Immature natural killer cell (primary cell): ENCODE results near the gene FMNL3. TPM values are rescaled to one million over a fixed set of nuclear protein-coding genes. Genes with fewer than 3 reads are reported as not detected.
"Not testable (repeated sequence)": the region's sequence is repeated elsewhere in the genome, so short reads cannot be mapped to it uniquely, and the experiment has no call there.

Experiments
- DNase-seq, 3 donors: peaks; one replicate each; pipeline ENCODE4 v3.0.0; 2022; ENCODE audit warnings: mixed read lengths in 1 of 3
- H3K27ac Mint-ChIP-seq, 6 donors: one replicate each; pipeline ENCODE4 v1.8.0; 2020; ENCODE audit warnings: mixed read lengths in 6 of 6, mild to moderate bottlenecking in 5 of 6, inconsistent platforms in 4 of 6, moderate library complexity in 3 of 6
- H3K27me3 Mint-ChIP-seq, 3 donors: one replicate each; pipeline ENCODE4 v1.8.0; 2020 to 2021; ENCODE audit warnings: low read depth in 3 of 3, mild to moderate bottlenecking in 3 of 3, mixed read lengths in 3 of 3, moderate library complexity in 3 of 3, inconsistent platforms in 1 of 3
- H3K36me3 Mint-ChIP-seq, 3 donors: one replicate each; pipeline ENCODE4 v1.8.0; 2020; ENCODE audit warnings: mixed read lengths in 3 of 3, inconsistent platforms in 2 of 3, mild to moderate bottlenecking in 2 of 3
- H3K4me1 Mint-ChIP-seq, 2 donors: one replicate each; pipeline ENCODE4 v1.8.0; 2020; ENCODE audit warnings: inconsistent platforms in 2 of 2, mild to moderate bottlenecking in 2 of 2, mixed read lengths in 2 of 2, moderate library complexity in 1 of 2
- H3K4me3 Mint-ChIP-seq, 5 donors: one replicate each; pipeline ENCODE4 v1.8.0; 2020; ENCODE audit warnings: mild to moderate bottlenecking in 5 of 5, mixed read lengths in 5 of 5, inconsistent platforms in 3 of 5, moderate library complexity in 3 of 5
- H3K9me3 Mint-ChIP-seq, 6 donors: one replicate each; pipeline ENCODE4 v1.8.0; 2020; ENCODE audit warnings: mild to moderate bottlenecking in 6 of 6, mixed read lengths in 6 of 6, inconsistent platforms in 4 of 6, moderate library complexity in 3 of 6
- polyA plus RNA-seq, 3 donors: library from polyadenylated mRNA; unstranded; fragments of 300-500 nt; fragmentation: Illumina TruSeq; gene quantifications; one replicate each; pipeline ENCODE4 v1.2.3, GENCODE V29; 2021

Gene FMNL3
- polyA plus RNA-seq, 3 donors from 2014 or later, result 11.0 to 22.7 (median 12.6) TPM

DNA sequence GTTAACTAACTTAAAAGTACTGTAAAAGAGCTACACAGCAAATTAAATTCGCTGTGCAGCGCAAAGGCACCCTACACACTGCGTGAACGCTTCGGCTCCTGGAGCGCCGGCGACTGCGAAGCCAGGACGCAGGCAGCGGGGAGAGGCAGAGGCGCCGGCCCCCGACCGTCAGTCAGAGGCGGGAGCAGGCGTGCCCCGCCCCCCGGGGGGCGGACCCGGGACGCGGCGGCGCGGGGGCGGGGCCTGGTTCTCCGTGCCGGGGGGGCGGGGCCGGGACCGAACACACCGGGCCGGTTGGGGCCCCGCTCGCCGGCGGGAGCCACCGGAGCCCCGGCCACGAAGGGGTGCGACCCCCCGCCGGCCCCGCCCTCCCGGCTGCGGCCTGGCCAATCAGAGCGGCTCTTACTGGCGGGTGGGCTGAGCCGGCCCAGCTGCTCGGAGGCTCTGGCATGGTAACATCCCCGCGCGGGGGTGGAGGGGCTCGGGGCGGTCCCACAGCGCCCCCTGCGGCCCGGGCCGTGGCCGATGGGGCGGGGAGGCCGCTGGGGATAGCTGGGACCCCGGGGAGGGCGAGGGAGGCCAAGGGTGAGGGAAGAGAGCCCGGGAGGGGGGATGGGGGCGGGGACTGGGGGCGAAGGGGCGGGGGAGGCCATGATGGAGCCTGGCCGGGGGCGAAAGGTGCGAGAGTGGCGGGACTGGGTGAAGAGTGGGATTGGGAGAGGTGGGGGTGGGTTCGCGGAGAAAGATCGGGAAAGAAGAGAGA, 83.9 kb downstream of the FMNL3 start, which contains the start of gene PRPF40B:
TSS of gene PRPF40B (plus strand) at position 420 of the 763 bp plus-strand sequence. CDS start at position 450, 30 bp downstream.
- peak; percentile 84 to 88 (median 88) for DNase-seq
- Mint-ChIP-seq H3K4me3 (peak within 1 kb of the TSS; percentile 87 to 93 (median 88)), H3K27ac (peak within 1 kb of the TSS; percentile 81 to 94 (median 91)), H3K36me3 (no peaks in the 10 kb centered on the region), H3K27me3 (peaks cover 8 to 21% (median 10%) of the 10 kb centered on the region in 3 donors), H3K4me1 (peaks cover 25 to 28% of the 10 kb centered on the region in 2 donors), H3K9me3 (no peaks in the 10 kb centered on the region)

DNA sequence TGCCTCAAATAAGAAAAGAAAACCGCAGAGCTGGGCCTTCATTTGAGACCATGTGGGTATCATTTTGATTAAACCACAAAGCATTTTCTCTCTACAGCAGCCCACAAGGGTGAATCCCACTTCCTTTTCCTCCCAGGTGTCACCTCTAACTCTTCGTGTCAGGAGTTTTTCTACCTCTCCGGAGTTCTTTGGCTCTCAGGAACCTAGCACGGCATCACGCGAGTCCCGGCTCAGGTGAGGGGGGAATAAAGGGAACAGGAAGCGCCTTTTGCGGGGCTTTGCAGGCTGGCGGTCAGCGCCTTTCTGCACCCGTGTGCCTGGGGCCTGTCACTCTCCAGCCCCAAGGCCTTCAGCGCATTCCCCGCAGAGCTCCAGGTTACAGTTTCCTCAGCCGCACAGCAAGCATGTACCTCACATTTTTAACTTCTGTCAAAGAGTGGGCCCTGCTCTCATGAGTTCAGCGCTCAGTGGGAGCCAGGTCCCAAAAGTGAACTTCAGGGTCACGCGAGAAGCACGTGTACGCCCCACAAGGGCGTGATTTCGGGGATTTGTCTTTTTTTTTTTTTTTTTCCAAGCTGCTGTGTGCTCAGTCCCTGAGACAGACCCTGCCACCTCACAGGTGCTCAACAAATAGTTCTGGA, 84.6 kb downstream of the FMNL3 start:
- H3K27ac Mint-ChIP-seq, result peak overlapping the region; percentile 81 to 94 (median 91)
- no peaks in the 10 kb centered on the region for H3K36me3 Mint-ChIP-seq
- no peaks in the 10 kb centered on the region for H3K9me3 Mint-ChIP-seq
- peaks cover 25 to 28% of the 10 kb centered on the region in 2 donors for H3K4me1 Mint-ChIP-seq
- DNase-seq, result peak; percentile 75 to 77 (median 76)
- peak overlapping the region; percentile 87 to 93 (median 88) for H3K4me3 Mint-ChIP-seq
- H3K27me3 Mint-ChIP-seq, result peaks cover 8 to 21% (median 12%) of the 10 kb centered on the region in 3 donors

DNA sequence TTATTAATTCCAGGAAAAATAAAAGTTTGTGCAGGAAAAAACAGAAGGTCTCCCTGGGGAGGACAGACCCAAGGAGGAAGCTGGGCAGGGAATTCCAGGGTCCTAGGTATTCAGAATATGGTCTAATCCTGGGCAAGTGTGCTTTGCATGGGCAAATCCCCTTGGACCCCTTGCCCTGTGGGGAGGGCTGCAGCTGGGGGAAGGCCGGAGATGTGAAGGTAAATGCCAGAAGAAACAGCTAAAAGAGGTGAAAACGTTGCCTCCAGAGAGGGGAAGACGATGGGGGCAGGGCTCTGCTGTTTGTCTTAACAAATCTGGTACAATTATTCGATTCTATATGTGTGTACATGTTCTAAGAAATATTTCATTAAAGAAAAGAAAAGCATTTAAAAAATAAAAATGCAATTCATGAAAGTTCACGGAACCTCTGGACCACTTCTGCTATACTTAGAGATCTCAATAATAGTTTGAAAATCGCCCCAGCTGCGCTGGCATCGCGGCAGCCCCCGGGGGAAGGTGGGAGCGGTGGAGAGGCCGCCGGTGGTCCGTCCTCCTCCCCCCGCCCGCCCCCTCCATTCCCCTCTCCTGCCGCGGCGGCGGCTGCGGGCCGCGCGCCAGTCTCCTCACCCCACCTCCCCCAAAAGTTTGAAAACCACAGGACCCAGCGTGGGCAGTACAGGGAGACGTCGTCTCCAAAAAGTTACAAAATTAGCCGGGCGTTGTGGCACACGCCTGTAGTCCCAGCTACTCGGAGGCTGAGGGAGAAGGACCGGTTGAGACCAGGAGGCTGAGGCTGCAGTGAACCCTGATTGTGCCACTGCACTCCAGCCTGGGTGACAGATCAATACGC, 85.3 kb downstream of the FMNL3 start:
- peak overlapping the region; percentile 81 to 94 (median 91) for H3K27ac Mint-ChIP-seq
- no peaks in the 10 kb centered on the region for H3K36me3 Mint-ChIP-seq
- DNase-seq, result no peak
- no peaks in the 10 kb centered on the region for H3K9me3 Mint-ChIP-seq
- peaks cover 25 to 28% of the 10 kb centered on the region in 2 donors for H3K4me1 Mint-ChIP-seq
- peak overlapping the region; percentile 87 to 93 (median 88) for H3K4me3 Mint-ChIP-seq
- H3K27me3 Mint-ChIP-seq, result peaks cover 8 to 22% (median 12%) of the 10 kb centered on the region in 3 donors

DNA sequence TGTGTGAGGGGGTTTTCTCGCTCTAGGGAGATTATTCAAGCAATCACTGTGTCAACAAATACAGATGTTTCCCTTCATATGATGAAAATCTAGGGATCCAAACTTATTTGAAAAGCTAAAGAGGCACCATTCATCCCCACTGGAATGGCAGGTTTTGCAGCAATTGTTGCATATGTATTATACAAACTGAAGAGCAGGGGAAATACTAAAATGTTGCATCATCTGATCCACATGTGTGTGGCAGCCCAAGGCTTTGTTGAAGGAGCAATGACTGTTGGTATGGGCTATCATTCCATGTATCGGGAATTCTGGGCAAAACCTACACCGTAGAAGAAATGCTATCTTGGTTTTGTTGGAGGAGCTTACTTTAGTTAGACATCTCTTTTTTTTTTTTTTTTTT, 87.9 kb downstream of the FMNL3 start:
- Mint-ChIP-seq H3K4me3 (peak overlapping the region in 1 of 5 donors; percentile 4), H3K4me1 (peaks cover 25 to 28% of the 10 kb centered on the region in 2 donors), H3K9me3 (peaks cover 0 to 2% (median 0%) of the 10 kb centered on the region in 6 donors), H3K27me3 (peaks cover 12 to 26% (median 16%) of the 10 kb centered on the region in 3 donors), H3K27ac (no peak overlapping the region), H3K36me3 (no peaks in the 10 kb centered on the region)
- DNase-seq, result no peak

DNA sequence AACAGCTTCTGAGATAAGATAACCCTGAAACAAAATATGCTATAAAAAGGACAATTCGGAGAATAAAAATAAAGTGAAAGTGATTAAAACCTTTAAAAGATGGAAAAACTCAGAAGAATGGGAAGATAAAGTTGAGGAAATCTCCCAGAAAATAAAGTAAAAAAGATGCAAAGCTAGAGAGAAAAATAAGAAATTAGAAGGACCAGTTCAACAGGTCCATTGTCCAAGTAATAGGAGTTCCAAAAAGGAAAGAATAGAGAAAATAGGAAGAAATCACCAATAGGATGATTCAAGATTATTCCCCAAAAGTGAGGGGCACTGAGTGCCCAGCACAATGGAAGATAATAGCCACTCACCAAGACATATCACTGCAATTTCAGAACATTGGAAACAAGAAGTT, 88.6 kb downstream of the FMNL3 start:
- no peak overlapping the region for H3K27ac Mint-ChIP-seq
- H3K36me3 Mint-ChIP-seq, result no peaks in the 10 kb centered on the region
- DNase-seq, result no peak
- H3K27me3 Mint-ChIP-seq, result peaks cover 14 to 26% (median 16%) of the 10 kb centered on the region in 3 donors
- H3K9me3 Mint-ChIP-seq, result peaks cover 0 to 2% (median 0%) of the 10 kb centered on the region in 6 donors
- no peak overlapping the region for H3K4me3 Mint-ChIP-seq
- H3K4me1 Mint-ChIP-seq, result peaks cover 22 to 25% of the 10 kb centered on the region in 2 donors

DNA sequence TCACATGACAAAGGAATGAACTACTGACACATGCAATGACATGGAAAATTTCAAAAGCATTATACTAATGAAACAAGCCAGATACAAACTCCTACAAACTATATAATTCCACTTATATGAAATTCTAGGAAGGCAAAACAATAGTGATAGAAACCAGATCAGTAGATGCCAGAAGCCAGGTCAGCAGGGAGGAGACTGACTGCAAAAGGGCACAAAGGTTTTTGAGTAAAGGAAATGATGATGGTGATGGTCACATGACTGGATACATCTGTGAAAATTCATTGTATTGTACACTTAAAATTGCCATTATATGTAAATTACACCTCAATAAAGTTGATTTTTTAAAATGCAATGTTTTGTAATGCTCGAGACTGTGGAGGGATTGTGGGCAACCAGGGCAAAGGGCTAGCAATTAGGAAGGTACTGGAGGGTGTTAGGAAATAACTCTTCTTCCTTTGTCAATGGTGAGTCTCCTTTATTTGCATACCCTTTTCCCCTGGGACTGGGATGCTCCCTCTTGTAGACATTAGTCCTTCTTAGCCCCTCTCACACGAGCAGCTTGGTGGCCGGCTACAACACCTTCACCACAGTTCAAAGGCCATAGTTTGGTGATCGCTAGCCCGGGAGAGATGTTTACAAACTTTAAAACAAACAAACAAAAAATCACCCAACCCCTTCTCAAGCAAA, 90.5 kb downstream of the FMNL3 start:
- DNase-seq, result no peak
- H3K4me1 Mint-ChIP-seq, result peaks cover 11 to 12% of the 10 kb centered on the region in 2 donors
- peaks cover 0 to 2% (median 0%) of the 10 kb centered on the region in 6 donors for H3K9me3 Mint-ChIP-seq
- peaks cover 5 to 15% (median 11%) of the 10 kb centered on the region in 3 donors for H3K27me3 Mint-ChIP-seq
- no peaks in the 10 kb centered on the region for H3K36me3 Mint-ChIP-seq
- H3K27ac Mint-ChIP-seq, result no peak overlapping the region
- no peak overlapping the region for H3K4me3 Mint-ChIP-seq

DNA sequence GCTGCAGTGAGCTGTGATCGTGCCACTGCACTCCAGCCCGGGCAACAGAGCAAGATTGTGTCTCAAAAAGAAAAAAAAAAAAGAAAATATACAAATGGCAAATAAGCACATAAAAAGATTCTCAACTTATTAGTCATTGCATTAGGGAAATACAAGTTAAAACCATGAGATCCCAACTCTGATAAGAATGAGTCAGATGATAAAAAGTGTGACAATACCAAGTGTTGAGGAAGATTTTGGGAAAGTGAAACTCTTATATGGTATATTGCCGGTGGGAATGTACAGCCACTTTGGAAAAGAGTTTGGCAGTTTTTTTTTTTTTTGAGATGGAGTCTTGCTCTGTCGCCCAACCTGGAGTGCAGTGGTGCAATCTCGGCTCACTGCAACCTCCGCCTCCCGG, 91.5 kb downstream of the FMNL3 start:
- Mint-ChIP-seq H3K4me1 (peaks cover 2% of the 10 kb centered on the region in 2 donors), H3K36me3 (no peaks in the 10 kb centered on the region), H3K27me3 (peaks cover 5 to 13% (median 11%) of the 10 kb centered on the region in 3 donors), H3K27ac (no peak overlapping the region), H3K9me3 (peaks cover 0 to 2% (median 0%) of the 10 kb centered on the region in 6 donors), H3K4me3 (no peak overlapping the region)
- no peak for DNase-seq

DNA sequence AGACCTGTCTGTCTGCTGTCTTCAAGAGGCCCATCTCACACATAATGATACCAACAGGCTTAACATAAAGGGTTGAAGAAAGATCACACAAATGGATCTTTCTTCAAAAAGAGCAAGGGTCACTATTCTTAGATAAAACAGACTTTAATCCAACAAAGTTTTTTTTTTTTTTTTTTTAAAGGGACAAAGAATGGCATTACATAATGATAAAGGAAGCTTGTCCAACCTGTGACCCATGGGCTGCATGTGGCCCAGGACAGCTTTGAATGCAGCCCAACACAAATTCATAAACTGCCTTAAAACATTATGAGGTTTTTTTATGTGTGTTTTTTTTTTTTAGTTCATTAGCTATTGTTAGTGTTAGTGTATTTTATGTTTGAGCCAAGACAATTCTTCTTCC, 95.0 kb downstream of the FMNL3 start:
- no peaks in the 10 kb centered on the region for H3K4me1 Mint-ChIP-seq
- no peak overlapping the region for H3K27ac Mint-ChIP-seq
- peaks cover 0 to 8% (median 6%) of the 10 kb centered on the region in 6 donors for H3K9me3 Mint-ChIP-seq
- peaks cover 4 to 13% (median 10%) of the 10 kb centered on the region in 3 donors for H3K27me3 Mint-ChIP-seq
- H3K4me3 Mint-ChIP-seq, result no peak overlapping the region
- DNase-seq, result no peak
- H3K36me3 Mint-ChIP-seq, result no peaks in the 10 kb centered on the region

DNA sequence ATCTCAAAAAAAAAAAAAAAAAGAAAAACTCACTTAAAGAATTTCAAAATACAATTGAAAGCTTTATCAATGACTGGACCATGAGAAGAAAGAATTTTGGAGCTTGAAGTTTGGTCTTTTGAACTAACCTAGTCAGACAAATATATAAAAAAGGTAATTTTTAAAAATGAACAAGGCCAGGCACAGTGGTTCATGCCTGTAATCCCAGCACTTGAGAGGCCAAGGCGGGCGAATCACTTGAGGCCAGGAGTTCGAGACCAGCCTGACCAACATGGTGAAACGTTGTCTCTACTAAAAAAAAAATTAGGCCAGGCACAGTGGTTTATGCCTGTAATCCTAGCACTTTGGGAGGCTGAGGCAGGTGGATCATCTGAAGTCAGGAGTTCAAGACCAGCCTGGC, 96.4 kb downstream of the FMNL3 start:
- H3K4me1 Mint-ChIP-seq, DNase-seq, H3K4me3 Mint-ChIP-seq, H3K9me3 Mint-ChIP-seq, H3K36me3 Mint-ChIP-seq, H3K27ac Mint-ChIP-seq: not testable (repeated sequence)
- peaks cover 4 to 15% (median 5%) of the 10 kb centered on the region in 3 donors for H3K27me3 Mint-ChIP-seq

DNA sequence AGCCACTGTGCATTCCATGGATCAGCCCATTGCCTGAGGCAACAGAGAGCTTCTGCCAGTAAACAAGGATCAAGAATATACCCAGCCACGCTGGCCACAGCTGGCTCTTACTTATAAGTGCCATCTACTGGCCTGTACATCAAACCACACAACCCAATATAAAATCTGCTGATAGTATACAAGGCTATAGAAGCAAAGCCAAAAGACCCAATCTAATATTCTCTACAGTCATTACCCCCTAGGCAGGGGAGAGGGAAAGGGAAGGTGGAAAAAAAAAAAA, 97.4 kb downstream of the FMNL3 start:
- no peak overlapping the region for H3K4me3 Mint-ChIP-seq
- peaks cover 0 to 8% (median 5%) of the 10 kb centered on the region in 6 donors for H3K9me3 Mint-ChIP-seq
- peaks cover 2 to 11% (median 4%) of the 10 kb centered on the region in 3 donors for H3K27me3 Mint-ChIP-seq
- no peak overlapping the region for H3K27ac Mint-ChIP-seq
- DNase-seq, result no peak
- H3K36me3 Mint-ChIP-seq, result no peaks in the 10 kb centered on the region
- H3K4me1 Mint-ChIP-seq, result no peaks in the 10 kb centered on the region

DNA sequence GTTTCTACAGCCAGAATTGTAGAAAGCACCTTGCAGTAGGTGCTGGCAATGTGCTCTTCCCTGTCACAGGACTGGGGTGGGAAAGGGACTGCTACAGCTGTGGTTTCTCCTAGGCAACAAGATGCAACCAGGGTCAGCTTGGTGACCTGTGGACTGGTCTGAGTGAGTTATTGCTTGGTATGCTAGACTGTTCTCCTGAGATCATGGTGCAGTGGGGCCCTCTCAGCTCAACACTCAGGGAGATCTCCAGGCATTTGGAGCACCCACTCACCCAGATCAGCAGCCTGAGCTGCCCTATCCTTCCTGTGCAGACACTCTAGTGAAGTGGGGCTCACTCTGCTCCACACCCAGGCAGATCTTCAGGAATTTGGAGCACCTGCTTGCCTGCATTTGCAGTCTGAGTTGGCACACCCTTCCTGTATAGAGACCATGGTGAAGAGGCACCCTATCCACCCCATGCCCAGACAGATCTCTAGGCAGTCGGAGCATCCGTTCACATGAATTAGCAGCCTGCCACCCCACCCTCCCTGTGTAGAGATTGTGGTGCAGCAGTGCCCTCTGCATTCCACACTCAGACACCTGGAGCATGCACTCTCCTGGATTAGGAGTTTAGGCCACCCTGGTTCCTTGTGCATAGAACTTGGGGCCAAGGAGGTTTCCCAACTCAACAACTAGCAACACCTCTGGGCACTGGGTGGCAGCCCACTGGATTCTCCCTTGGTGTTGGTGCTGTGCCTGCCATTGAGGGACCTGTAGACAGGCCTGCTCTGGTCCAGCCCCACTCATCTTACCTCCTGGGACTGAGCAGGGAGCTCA, 97.9 kb downstream of the FMNL3 start:
- no peak for DNase-seq
- H3K27me3 Mint-ChIP-seq, result peaks cover 2 to 8% (median 4%) of the 10 kb centered on the region in 3 donors
- H3K9me3 Mint-ChIP-seq, result peaks cover 0 to 8% (median 5%) of the 10 kb centered on the region in 6 donors
- no peaks in the 10 kb centered on the region for H3K36me3 Mint-ChIP-seq
- H3K4me3 Mint-ChIP-seq, result no peak overlapping the region
- H3K27ac Mint-ChIP-seq, result no peak overlapping the region
- H3K4me1 Mint-ChIP-seq, result no peaks in the 10 kb centered on the region

DNA sequence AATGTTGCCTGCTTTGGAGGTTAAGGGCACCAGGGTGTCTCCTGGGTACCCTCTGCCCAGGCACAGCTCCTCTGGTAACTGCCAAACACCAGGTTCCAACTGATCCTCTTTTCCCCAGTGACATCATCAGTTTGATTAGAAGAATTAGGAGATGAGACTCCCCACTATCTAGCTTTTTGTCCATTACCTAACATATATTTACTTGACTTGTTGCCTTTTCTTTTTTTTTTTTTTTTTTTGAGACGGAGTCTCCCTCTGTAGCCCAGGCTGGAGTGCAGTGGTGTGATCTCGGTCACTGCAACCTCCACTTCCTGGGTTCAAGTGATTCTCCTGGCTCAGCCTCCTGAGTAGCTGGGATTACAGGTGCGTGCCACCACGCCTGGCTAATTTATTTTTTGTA, 101.7 kb downstream of the FMNL3 start, which contains the start of gene FAM186B:
TSS of gene FAM186B (minus strand) at position 101 of the 400 bp plus-strand sequence. CDS start 162 bp downstream, outside the sequence.
- not testable (repeated sequence) for H3K4me3 Mint-ChIP-seq, H3K9me3 Mint-ChIP-seq, DNase-seq, H3K36me3 Mint-ChIP-seq, H3K27me3 Mint-ChIP-seq, H3K4me1 Mint-ChIP-seq
- peak within 1 kb of the TSS in 1 of 6 donors; percentile 67 for H3K27ac Mint-ChIP-seq
